ENCODE measurements around the gene PLXND1. TPM values are rescaled to one million over a fixed set of nuclear protein-coding genes. Genes with fewer than 3 reads are reported as not detected.

The PLXND1 gene
- total RNA-seq, 1 donor from 2014 or later, result 233 TPM

DNA sequence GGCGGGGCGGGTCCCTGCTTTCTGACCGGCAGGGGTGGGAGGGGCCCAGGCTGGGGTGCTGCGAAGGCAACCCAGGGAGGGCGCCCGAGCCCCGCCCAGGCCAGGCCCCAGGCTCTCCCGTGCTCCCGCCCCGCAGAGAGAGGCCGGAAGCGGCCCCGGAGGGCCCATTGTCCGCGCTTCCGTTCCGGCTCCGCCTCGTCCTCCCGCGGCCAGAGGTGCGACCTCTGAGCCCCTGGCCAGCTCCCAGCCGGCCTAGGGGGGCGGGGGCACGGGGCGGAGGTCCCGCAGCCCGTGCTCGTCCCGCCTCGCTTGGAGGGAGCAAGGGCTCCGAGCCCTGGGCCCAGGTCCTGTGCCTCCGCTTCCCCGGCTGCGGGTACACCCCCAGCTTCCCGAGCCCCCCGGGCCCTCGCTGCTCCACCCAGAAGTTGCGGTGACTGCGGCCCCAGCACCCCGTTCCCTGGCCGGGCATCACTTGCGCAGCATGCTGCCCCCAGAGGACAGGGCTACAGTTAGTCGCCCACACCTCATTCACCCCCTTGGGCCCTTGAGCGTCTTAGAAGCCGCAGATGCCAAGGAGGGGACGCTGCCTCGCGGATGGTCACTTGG is 20.4 kb upstream of the PLXND1 start:
- Histone ChIP-seq H3K9me3 (no peaks in the 10 kb centered on the region), H3K4me3 (peak overlapping the region; percentile 78), H3K4me1 (peaks cover 69% of the 10 kb centered on the region), H3K27ac (peak overlapping the region; percentile 99), H3K27me3 (ENCODE audit: low read depth) (no peaks in the 10 kb centered on the region), H3K36me3 (no peaks in the 10 kb centered on the region)
- DNase-seq (peak; percentile 98), ATAC-seq (peak; percentile 95 to 96)
- TF ChIP-seq, protein P1, sequence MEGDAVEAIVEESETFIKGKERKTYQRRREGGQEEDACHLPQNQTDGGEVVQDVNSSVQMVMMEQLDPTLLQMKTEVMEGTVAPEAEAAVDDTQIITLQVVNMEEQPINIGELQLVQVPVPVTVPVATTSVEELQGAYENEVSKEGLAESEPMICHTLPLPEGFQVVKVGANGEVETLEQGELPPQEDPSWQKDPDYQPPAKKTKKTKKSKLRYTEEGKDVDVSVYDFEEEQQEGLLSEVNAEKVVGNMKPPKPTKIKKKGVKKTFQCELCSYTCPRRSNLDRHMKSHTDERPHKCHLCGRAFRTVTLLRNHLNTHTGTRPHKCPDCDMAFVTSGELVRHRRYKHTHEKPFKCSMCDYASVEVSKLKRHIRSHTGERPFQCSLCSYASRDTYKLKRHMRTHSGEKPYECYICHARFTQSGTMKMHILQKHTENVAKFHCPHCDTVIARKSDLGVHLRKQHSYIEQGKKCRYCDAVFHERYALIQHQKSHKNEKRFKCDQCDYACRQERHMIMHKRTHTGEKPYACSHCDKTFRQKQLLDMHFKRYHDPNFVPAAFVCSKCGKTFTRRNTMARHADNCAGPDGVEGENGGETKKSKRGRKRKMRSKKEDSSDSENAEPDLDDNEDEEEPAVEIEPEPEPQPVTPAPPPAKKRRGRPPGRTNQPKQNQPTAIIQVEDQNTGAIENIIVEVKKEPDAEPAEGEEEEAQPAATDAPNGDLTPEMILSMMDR (IDR thresholded peaks at IDR 0.05), result no peak
- intact Hi-C loops (cut with DNase I), result no loop called here

DNA sequence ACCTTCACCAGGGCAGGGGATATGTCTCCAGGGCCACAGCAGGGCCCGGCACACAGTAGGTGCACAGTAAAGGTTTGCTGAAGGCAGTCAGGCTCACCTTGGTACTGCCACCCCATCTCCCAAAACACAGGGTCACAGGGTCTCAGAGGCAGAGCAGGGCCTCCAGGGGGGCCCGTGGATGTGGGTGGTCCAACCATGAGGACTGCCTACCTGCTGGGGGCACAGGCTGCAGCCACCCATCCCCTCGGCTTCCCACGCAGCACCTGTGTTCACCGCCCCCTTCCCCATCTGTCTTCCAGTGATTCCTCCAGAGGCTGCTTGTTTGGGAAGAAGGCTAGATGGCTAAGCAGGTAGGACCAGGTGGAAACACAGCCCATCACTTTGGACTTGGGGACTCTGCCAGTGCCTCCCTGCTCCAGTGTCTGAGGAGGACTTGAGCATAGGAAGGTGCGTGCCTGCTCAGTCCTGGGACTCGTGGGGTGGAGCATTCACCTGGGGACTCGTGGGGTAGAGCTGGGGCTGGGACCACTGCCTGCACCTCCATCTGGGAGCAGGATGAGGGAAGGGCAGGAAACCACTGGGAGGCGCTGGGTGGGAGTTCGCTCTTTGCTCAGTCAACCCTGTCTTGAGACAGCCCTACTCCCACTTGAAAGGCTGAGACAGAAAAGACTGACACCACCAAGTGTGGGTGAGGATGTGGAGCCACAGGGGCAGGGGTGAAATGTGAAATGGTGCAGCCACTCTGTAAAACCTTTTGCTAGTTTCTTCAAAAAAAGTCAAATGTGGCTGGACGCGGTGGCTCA is 18.8 kb upstream of the PLXND1 start:
- no peak overlapping the region for H3K4me3 ChIP-seq
- DNase-seq (peak; percentile 44), ATAC-seq (no peak)
- H3K27me3 ChIP-seq (ENCODE audit: low read depth), result no peaks in the 10 kb centered on the region
- peak overlapping the region; percentile 99 for H3K27ac ChIP-seq
- TF ChIP-seq, protein P1 (IDR thresholded peaks at IDR 0.05), result no peak
- intact Hi-C loops (cut with DNase I), result no loop called here
- H3K36me3 ChIP-seq, result no peaks in the 10 kb centered on the region
- no peaks in the 10 kb centered on the region for H3K9me3 ChIP-seq
- H3K4me1 ChIP-seq, result peaks cover 81% of the 10 kb centered on the region

DNA sequence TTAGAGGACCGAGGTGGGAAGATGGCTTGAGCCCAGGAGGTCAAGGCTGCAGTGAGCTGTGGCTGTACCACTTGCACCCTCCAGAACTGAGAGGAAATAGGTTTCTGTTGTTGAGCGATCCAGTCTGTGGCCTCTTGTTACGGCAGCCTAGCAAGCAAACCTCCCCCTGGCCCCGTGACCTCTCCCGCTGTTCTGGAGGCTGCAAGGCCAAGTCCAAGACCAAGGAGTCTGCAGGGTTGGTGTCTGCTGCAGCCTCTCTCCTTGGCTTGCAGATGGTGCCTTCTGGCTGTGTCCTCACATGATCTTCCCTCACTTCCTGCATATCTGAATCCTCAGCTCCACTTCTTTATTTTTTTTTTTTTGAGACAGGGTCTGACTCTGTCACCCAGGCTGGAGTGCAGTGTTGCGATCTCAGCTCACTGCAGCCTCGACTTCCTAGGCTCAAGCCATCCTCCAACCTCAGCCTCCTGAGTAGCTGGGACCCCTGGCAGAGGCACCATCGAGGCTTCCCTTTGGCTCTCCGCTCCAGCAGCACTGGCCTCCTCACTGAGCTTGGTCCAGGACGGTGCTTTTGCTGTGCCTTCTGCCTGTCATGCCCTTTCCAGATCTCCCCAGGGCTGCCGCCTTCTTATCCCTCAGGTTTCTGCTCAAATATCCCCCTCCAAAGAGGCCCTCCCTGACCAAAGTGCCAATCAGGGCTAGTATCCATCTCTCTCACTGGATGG is 18.0 kb upstream of the PLXND1 start:
- Histone ChIP-seq H3K36me3 (no peaks in the 10 kb centered on the region), H3K4me1 (peaks cover 89% of the 10 kb centered on the region), H3K27ac (peak overlapping the region; percentile 99), H3K9me3 (no peaks in the 10 kb centered on the region), H3K4me3 (no peak overlapping the region), H3K27me3 (ENCODE audit: low read depth) (no peaks in the 10 kb centered on the region)
- intact Hi-C loops (cut with DNase I), result no loop called here
- ATAC-seq (no peak), DNase-seq (peak; percentile 58)
- TF ChIP-seq, protein P1 (IDR thresholded peaks at IDR 0.05), result no peak

DNA sequence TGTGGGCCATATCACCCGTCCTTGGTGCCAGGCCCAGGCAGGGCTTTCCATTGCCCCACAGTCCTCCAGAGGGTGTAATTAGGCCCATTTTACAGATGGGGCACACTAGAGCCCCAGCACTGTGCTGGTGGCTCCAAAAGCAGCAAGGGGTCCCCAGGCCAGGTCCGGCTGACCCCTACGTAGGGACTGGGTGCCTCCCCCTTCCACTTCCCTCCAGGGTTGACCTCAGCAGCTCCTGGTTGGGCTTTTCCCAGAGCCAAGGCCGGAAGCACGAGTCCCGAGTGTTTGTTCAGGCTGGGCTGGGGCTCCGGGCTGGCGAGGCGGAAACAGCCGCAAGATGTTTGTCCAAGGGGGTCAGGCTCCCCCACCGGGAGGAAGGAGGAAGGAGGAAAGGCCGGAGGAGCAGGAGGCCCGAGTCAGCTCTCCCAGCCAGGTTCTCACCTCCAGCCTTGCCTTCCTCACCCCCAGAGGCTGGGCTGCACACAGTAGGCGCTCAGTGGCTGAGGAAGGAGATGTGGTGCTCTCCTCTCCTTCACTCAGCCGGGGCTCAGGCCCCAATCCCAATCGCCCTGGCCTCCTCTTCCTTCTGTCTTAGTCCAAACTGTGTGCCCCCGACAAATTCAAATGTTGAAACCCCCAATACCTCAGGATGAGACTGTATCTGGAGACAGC is 17.1 kb upstream of the PLXND1 start:
- intact Hi-C loops (cut with DNase I), result no loop called here

More for the DNA sequence above, 17.1 kb upstream of the PLXND1 start:
- Histone ChIP-seq H3K4me3 (peak overlapping the region; percentile 2), H3K9me3 (no peaks in the 10 kb centered on the region), H3K36me3 (no peaks in the 10 kb centered on the region), H3K27ac (peak overlapping the region; percentile 99), H3K4me1 (peaks cover 94% of the 10 kb centered on the region), H3K27me3 (ENCODE audit: low read depth) (no peaks in the 10 kb centered on the region)
- DNase-seq, result peak; percentile 84
- ATAC-seq, result peak; percentile 13 to 22
- TF ChIP-seq, protein P1 (IDR thresholded peaks at IDR 0.05), result no peak

Data from lower lobe of right lung (tissue), 2 donors.